Astrocyte of the cerebellum (primary cell): Measurements from ENCODE around the gene RALA.
A peak's percentile ranks its signal among the peaks of the same experiment; 100 is the strongest.
"Not testable (repeated sequence)": the region's sequence is repeated elsewhere in the genome, so short reads cannot be mapped to it uniquely, and the experiment has no call there.

Source experiments
- DNase-seq: peaks from one replicate; pipeline ENCODE4 v3.0.0-alpha.2; 2011; ENCODE audit warnings: low read depth
- H3K4me3 ChIP-seq: 2 replicates; pipeline ENCODE4 v1.5.1; 2011; ENCODE audit warnings: mild to moderate bottlenecking, low read depth, low read length, moderate library complexity
- in situ Hi-C: cut with HindIII; loops from 2 replicates; pipeline ENCODE4 v1.10.0; 2017; ENCODE audit warnings: low sequenced_read_pairs
- TF ChIP-seq, protein P1 (sequence below): IDR thresholded peaks from 2 replicates; pipeline ENCODE4 v1.5.1; 2012; ENCODE audit warnings: low read length, low read depth, moderate library complexity, mild to moderate bottlenecking; ENCODE audit errors: missing control alignments

Gene RALA

DNA sequence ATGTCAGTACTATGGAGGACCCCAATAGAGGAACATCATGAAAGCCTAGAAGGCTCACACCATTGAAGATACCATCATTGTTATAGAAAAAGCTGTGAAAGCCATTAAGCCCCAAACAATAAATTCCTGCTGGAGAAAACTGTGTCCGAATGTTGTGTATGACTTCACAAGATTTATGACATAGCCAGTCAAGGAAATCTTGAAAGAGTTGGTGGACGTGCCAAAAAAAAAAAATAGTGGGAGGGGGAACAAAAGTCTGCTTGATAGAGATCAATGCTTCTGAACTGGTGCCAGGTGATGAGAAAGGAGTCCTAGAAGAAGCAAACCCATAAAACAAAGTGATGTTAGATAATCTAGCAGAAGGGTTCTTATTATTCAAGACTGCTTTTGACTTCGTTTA is 41.2 kb downstream of the RALA start:
- DNase-seq, result no peak
- in situ Hi-C loops, result no loop called here
- H3K4me3 ChIP-seq, result no peak overlapping the region
- TF ChIP-seq, protein P1, sequence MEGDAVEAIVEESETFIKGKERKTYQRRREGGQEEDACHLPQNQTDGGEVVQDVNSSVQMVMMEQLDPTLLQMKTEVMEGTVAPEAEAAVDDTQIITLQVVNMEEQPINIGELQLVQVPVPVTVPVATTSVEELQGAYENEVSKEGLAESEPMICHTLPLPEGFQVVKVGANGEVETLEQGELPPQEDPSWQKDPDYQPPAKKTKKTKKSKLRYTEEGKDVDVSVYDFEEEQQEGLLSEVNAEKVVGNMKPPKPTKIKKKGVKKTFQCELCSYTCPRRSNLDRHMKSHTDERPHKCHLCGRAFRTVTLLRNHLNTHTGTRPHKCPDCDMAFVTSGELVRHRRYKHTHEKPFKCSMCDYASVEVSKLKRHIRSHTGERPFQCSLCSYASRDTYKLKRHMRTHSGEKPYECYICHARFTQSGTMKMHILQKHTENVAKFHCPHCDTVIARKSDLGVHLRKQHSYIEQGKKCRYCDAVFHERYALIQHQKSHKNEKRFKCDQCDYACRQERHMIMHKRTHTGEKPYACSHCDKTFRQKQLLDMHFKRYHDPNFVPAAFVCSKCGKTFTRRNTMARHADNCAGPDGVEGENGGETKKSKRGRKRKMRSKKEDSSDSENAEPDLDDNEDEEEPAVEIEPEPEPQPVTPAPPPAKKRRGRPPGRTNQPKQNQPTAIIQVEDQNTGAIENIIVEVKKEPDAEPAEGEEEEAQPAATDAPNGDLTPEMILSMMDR, result no peak

DNA sequence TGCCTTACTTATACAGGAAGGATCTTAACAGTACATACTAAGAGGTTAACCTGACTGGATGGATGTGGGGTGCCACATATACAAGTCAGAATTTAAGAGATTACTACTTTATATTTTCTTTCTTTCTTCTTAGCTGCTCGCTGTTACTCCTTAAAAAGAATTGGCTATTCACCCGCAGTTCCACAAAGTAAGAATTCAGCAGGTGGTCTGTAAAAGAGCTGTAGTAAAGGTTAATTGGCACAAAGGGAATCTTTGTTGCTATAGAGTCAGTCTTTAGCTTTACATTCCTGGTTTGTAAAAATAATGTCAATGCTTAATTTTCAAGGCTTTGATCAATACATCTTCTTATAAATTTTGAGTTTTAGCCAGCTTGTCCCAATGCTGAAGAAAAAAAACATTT is 43.2 kb downstream of the RALA start:
- no peak overlapping the region for H3K4me3 ChIP-seq
- TF ChIP-seq, protein P1, result no peak
- no peak for DNase-seq
- in situ Hi-C loops, result no loop called here

DNA sequence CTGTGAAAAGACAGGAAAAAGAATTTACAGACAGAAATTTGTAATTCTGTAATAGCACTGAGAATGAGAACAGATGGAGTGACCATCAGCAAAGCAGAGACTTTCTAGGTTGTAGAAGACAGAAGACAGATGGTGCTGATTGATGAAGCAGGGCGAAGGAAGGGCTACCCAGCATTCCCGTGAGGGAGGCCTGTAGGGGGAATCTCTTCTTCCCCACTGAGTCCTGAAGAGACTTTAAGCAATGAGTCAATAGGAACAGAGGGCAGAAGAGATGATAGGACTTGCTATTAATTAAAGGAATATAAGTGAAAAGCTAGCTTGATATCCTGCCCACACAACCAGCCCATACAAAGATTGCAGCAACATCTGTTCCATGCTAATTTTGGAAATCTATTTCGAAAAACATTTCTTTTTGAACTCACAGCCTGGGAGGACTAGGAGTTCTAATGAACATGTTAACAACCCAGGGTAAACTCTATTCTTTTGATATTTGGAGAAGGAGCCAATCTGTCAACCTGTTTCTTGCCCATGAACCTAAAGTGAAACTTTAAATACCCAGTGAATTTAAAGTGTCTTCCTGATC is 44.1 kb downstream of the RALA start:
- DNase-seq, result no peak
- in situ Hi-C loops, result no loop called here
- H3K4me3 ChIP-seq, result no peak overlapping the region
- TF ChIP-seq, protein P1, result no peak

DNA sequence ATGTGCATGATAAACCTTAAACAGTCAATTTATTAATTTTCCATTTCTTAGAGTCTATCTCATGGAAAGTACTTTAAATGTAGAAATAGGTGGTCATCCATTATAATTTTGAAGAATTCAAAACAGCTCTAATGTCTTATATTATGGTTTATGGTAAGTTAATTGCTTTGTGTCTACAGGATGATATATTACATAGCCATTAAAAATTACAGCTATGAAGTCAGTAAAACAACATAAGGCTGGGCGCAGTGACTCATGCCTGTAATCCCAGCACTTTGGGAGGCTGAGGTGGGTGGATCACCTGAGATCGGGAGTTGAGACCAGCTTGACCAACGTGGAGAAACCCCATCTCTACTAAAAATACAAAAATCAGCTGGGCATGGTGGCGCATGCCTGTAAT is 44.9 kb downstream of the RALA start:
- in situ Hi-C loops, DNase-seq, H3K4me3 ChIP-seq: not testable (repeated sequence)

DNA sequence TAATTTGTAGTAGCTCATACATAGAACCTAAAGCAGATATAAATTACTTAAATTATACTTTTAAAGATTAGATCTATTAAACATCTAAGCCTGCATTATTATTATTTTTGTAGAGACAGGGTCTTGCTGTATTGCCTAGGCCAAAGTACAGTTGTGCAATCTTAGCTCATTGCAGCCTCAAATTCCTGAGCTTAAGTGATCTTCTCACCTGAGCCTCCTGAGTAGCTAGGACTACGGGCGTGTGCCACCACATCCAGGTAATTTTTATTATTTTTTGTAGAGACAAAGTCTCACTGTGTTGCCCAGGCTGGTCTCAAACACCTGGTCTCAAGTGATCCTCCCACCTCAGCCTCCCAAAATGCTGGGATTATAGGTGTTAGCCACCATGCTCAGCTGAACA is 46.7 kb downstream of the RALA start:
- TF ChIP-seq, protein P1, result no peak
- no peak for DNase-seq
- in situ Hi-C loops, result no loop called here
- H3K4me3 ChIP-seq, result no peak overlapping the region

DNA sequence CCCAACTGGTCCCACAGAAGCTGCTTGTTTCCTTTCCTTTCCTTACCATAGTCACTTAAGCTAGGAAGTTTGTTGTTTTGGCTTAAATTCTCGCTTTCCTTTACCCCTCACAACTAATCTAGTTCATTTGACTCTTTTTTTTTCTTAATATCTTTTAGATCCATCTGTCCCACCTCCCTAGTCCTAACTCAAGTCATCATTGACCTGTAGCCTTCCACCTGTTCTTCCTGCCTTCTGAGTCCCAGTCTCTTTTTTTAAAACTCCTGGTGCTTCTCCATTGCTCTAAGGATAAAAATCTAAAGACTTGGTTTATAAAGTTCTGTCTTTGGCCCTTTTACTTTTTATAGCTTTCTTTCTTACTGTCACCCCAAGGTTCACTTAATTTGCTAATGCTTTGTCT is 47.6 kb downstream of the RALA start:
- no peak overlapping the region for H3K4me3 ChIP-seq
- TF ChIP-seq, protein P1, result no peak
- in situ Hi-C loops, result no loop called here
- DNase-seq, result no peak

DNA sequence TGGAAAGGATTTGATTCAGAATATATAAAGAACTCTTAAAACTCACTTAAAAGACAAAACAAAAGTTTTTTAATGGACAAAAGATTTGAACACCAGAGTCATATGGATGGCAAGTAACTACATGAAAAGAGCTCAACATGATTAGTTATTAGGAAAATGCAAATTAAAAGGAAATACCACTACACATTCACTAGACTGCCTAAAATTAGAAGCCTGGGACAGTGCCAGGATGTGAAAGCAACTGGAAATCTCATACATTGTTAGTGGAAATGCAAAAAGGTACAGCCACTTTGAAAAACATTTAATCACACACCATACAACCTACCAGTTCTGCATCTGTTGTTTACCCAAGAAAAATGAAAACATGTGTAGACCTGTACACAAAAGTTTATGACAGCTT is 48.8 kb downstream of the RALA start:
- in situ Hi-C loops, result no loop called here
- TF ChIP-seq, protein P1, result no peak
- DNase-seq, result peak; percentile 15
- no peak overlapping the region for H3K4me3 ChIP-seq
